ENCODE data around the gene CAMK2D. TPM values are rescaled to one million over a fixed set of nuclear protein-coding genes. Genes with fewer than 3 reads are reported as not detected.
A peak's percentile ranks its signal among the peaks of the same experiment; 100 is the strongest.

CAMK2D gene
- total RNA-seq, 1 donor from 2014 or later: 46.1 TPM

DNA sequence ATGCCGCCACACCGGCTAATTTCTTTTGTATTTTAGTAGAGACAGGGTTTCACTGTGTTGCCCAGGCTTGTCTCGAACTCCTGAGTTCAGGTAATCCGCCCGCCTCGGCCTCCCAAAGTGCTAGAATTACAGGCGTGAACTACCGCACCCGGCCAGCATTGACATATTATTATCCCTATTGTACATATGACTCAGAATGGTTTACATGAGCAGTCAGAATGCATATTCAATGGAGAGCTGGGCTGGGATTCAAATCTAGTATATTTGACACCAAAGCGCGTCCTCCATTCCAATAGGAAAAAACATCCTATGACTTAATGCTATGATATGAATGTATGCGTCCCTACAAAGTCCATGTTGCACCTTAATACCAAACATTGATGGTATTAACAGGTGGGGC, 281.4 kb downstream of the CAMK2D start:
- H3K36me3 ChIP-seq: no peaks in the 10 kb centered on the region
- ATAC-seq (no peak), DNase-seq (no peak)
- no peak overlapping the region for H3K4me3 ChIP-seq
- H3K4me1 ChIP-seq: no peaks in the 10 kb centered on the region
- TF ChIP-seq CTCF (IDR thresholded peaks at IDR 0.05): no peak
- H3K27ac ChIP-seq: no peak overlapping the region
- intact Hi-C loops (cut with DNase I): no loop called here
- H3K9me3 ChIP-seq: no peaks in the 10 kb centered on the region
- H3K27me3 ChIP-seq: no peaks in the 10 kb centered on the region

DNA sequence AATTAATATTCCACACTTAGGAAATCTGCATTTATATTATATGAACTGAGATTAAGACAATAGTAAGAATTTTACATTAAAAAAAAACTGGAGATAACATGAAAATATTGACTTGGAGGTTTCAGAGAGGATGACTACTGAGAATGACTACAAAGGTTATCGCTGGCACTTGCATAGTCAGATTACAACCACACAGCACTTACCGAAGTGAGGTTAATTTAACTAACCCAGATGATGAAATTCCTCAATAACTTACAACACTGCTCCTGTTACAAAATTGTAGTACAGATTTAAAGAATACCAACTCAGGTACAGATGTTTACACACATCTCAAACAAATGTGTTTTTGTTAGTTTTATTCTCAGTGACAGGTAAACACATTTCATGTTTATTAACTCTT, 283.5 kb downstream of the CAMK2D start:
- no peaks in the 10 kb centered on the region for H3K27me3 ChIP-seq
- no peak for ATAC-seq
- intact Hi-C loops (cut with DNase I): no loop called here
- no peak overlapping the region for H3K4me3 ChIP-seq
- no peaks in the 10 kb centered on the region for H3K4me1 ChIP-seq
- no peaks in the 10 kb centered on the region for H3K9me3 ChIP-seq
- no peaks in the 10 kb centered on the region for H3K36me3 ChIP-seq
- no peak for TF ChIP-seq CTCF (IDR thresholded peaks at IDR 0.05)
- no peak overlapping the region for H3K27ac ChIP-seq
- no peak for DNase-seq

GRCh38 chr4:113476800-113477199, 284.7 kb downstream of the CAMK2D start:
- Histone ChIP-seq H3K27me3 (no peaks in the 10 kb centered on the region), H3K4me3 (no peak overlapping the region), H3K9me3 (no peaks in the 10 kb centered on the region), H3K4me1 (no peaks in the 10 kb centered on the region), H3K36me3 (no peaks in the 10 kb centered on the region), H3K27ac (no peak overlapping the region)
- DNase-seq: no peak
- TF ChIP-seq CTCF (IDR thresholded peaks at IDR 0.05): no peak
- intact Hi-C loops (cut with DNase I): no loop called here
- no peak for ATAC-seq

GRCh38 chr4:113474017-113474416, 287.5 kb downstream of the CAMK2D start:
- intact Hi-C loops (cut with DNase I): no loop called here
- ATAC-seq: peak; percentile 47

DNA sequence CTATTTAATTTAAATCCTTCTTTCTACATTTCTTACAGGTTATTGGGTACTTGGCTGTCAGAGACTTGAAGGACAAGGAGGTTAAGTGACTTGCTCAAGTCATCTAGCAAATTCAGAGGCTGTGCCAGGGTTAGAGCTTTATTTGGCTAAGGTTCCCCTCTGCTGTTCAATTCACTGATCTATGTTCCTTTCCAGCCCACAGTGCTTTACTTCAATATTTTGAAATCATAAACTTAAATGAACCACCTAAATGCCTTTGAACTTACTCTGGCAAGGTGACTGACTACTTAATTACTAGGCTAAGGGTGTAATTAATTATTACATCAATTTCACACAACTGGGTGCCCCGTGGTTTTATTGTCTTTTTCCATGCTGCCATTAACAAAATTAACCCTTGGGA, 288.7 kb downstream of the CAMK2D start:
- Histone ChIP-seq H3K27ac (no peak overlapping the region), H3K36me3 (no peaks in the 10 kb centered on the region), H3K9me3 (no peaks in the 10 kb centered on the region), H3K27me3 (no peaks in the 10 kb centered on the region), H3K4me3 (no peak overlapping the region), H3K4me1 (peaks cover 14% of the 10 kb centered on the region)
- ATAC-seq (no peak), DNase-seq (no peak)
- intact Hi-C loops (cut with DNase I): no loop called here
- no peak for TF ChIP-seq CTCF (IDR thresholded peaks at IDR 0.05)

More at GRCh38 chr4:113474017-113474416, 287.5 kb downstream of the CAMK2D start:
- Histone ChIP-seq H3K4me1 (peaks cover 8% of the 10 kb centered on the region), H3K27me3 (no peaks in the 10 kb centered on the region), H3K9me3 (no peaks in the 10 kb centered on the region), H3K4me3 (no peak overlapping the region), H3K36me3 (no peaks in the 10 kb centered on the region), H3K27ac (no peak overlapping the region)
- no peak for TF ChIP-seq CTCF (IDR thresholded peaks at IDR 0.05)
- no peak for DNase-seq
